Liver (tissue), 2 donors: ENCODE measurements around the gene CDH4.

Experiments
- CTCF ChIP-seq: fragments of 150-350 bp; IDR thresholded peaks from 2 replicates; pipeline ENCODE4 v1.5.1; 2017; ENCODE audit warnings: improper control_type of control experiment, low read depth, low read length; ENCODE audit not compliant: missing input control
- REST ChIP-seq: IDR thresholded peaks from 2 replicates; pipeline ENCODE4 v1.6.1; 2016; ENCODE audit warnings: antibody characterized with exemption, mild to moderate bottlenecking
- TF ChIP-seq, protein P1 (sequence below): IDR thresholded peaks from 2 replicates; pipeline ENCODE4 v1.6.1; 2016; ENCODE audit warnings: antibody characterized with exemption
- donor health status: healthy.

- TF ChIP-seq CTCF, result no peak
- no peak for TF ChIP-seq REST
- TF ChIP-seq, protein P1, sequence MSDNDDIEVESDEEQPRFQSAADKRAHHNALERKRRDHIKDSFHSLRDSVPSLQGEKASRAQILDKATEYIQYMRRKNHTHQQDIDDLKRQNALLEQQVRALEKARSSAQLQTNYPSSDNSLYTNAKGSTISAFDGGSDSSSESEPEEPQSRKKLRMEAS, result no peak
Measured at GRCh38 chr20:61918548-61918947, 666.5 kb downstream of the CDH4 start.
